Neural progenitor cell (in vitro differentiated cells): ENCODE results near the gene PRDM16.

Experiments used
- EZH2phosphoT487 ChIP-seq: fragments of 200-600 bp; sonication (generic); IDR thresholded peaks from 2 replicates; pipeline ENCODE4 v1.6.1; 2017; ENCODE audit warnings: antibody characterized with exemption
- TF ChIP-seq, protein P1 (sequence below): fragments of 200-600 bp; sonication (generic); IDR thresholded peaks from 2 replicates; pipeline ENCODE4 v1.5.1; 2017; ENCODE audit warnings: antibody characterized with exemption, mild to moderate bottlenecking

DNA sequence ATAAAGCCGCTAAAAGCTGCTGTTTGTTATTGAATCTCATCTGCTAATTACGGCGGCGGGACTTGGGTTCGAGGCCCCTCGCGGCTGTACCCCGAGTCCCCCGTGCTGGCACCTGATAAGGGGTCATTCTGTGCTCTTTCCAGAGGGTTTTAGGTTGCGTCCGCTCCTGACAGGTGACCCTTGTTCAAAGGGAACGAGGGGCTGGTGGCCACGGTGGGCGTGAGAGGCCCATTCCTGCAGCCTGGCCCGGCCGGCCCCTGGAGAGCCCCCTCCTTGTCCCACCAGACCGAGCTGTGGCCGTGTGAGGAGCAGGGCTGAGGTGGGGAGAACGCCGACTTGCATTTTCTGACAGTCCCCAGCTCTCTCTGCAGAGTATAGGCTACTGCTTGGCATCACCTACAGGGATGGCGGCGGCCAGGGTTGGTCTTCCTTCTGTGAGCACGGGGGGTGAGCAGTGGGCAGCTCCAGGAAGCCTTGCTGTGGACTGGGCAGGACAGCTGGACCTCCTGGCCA lies 12.2 kb downstream of the PRDM16 start:
- TF ChIP-seq EZH2phosphoT487, result no peak
- TF ChIP-seq, protein P1, sequence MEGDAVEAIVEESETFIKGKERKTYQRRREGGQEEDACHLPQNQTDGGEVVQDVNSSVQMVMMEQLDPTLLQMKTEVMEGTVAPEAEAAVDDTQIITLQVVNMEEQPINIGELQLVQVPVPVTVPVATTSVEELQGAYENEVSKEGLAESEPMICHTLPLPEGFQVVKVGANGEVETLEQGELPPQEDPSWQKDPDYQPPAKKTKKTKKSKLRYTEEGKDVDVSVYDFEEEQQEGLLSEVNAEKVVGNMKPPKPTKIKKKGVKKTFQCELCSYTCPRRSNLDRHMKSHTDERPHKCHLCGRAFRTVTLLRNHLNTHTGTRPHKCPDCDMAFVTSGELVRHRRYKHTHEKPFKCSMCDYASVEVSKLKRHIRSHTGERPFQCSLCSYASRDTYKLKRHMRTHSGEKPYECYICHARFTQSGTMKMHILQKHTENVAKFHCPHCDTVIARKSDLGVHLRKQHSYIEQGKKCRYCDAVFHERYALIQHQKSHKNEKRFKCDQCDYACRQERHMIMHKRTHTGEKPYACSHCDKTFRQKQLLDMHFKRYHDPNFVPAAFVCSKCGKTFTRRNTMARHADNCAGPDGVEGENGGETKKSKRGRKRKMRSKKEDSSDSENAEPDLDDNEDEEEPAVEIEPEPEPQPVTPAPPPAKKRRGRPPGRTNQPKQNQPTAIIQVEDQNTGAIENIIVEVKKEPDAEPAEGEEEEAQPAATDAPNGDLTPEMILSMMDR, result no peak
